ENCODE results near the gene QRICH1.

Gene QRICH1

GRCh38 chr3:49007771-49008528, 85.9 kb downstream of the QRICH1 start:
- no peak for TF ChIP-seq CTCF (IDR thresholded peaks at IDR 0.05; ENCODE audit: low read depth, low read length)
- H3K4me3 ChIP-seq (replicated peaks in 1 of 2; ENCODE audit: low read depth in 2 of 2, low read length in 2 of 2), result peak overlapping the region; percentile 64 to 88
- DNase-seq (ENCODE audit: low read depth in 2 of 2), result peak; percentile 89 to 92

- peak; percentile 27 for TF ChIP-seq CTCF (IDR thresholded peaks at IDR 0.05; ENCODE audit: low read depth, low read length)
- peak; percentile 98 to 99 for DNase-seq (ENCODE audit: low read depth in 2 of 2)
- peak within 1 kb of the TSS; percentile 64 to 88 for H3K4me3 ChIP-seq (replicated peaks in 1 of 2; ENCODE audit: low read depth in 2 of 2, low read length in 2 of 2)
Measured at GRCh38 chr3:49007068-49007770, 86.7 kb downstream of the QRICH1 start, which contains the start of gene WDR6. Gene WDR6, plus strand, starts transcription at chr3:49007391. Its CDS starts 41 bp downstream, at chr3:49007432.

- TF ChIP-seq CTCF (IDR thresholded peaks at IDR 0.05; ENCODE audit: low read depth, low read length), result no peak
- H3K4me3 ChIP-seq (replicated peaks in 1 of 2; ENCODE audit: low read depth in 2 of 2, low read length in 2 of 2), result peak overlapping the region; percentile 64 to 88
- peak; percentile 53 to 72 for DNase-seq (ENCODE audit: low read depth in 2 of 2)
Measured at GRCh38 chr3:49006408-49007067, 87.3 kb downstream of the QRICH1 start.

- peak overlapping the region; percentile 64 to 88 for H3K4me3 ChIP-seq (replicated peaks in 1 of 2; ENCODE audit: low read depth in 2 of 2, low read length in 2 of 2)
- DNase-seq (ENCODE audit: low read depth in 2 of 2), result no peak
- TF ChIP-seq CTCF (IDR thresholded peaks at IDR 0.05; ENCODE audit: low read depth, low read length), result no peak
Measured at GRCh38 chr3:49005998-49006397, 87.9 kb downstream of the QRICH1 start.

- DNase-seq (ENCODE audit: low read depth in 2 of 2), result no peak
- no peak for TF ChIP-seq CTCF (IDR thresholded peaks at IDR 0.05; ENCODE audit: low read depth, low read length)
- no peak overlapping the region for H3K4me3 ChIP-seq (replicated peaks in 1 of 2; ENCODE audit: low read depth in 2 of 2, low read length in 2 of 2)
Measured at GRCh38 chr3:49005303-49005680, 88.6 kb downstream of the QRICH1 start.

GRCh38 chr3:49004352-49005302, 89.2 kb downstream of the QRICH1 start:
- DNase-seq (ENCODE audit: low read depth in 2 of 2), result no peak
- TF ChIP-seq CTCF (IDR thresholded peaks at IDR 0.05; ENCODE audit: low read depth, low read length), result no peak
- no peak overlapping the region for H3K4me3 ChIP-seq (replicated peaks in 1 of 2; ENCODE audit: low read depth in 2 of 2, low read length in 2 of 2)
